Vagina (tissue), 2 donors: ENCODE data around the gene TTC33. TPM values are rescaled to one million over a fixed set of nuclear protein-coding genes. Genes with fewer than 3 reads are reported as not detected.

ENCODE experiments used
- DNase-seq, 2 donors: peaks; one replicate each; pipeline ENCODE4 v3.0.0-alpha.2; 2017; ENCODE audit errors: extremely low spot score in 2 of 2
- H3K27ac ChIP-seq: fragments of 200-600 bp; sonication (generic); one replicate; pipeline ENCODE4 v1.5.1; 2019
- H3K27me3 ChIP-seq: fragments of 200-600 bp; sonication (generic); one replicate; pipeline ENCODE4 v1.5.1; 2019
- H3K36me3 ChIP-seq, 2 donors: fragments of 200-600 bp; sonication (generic); one replicate each; pipeline ENCODE4 v1.5.1; 2017 to 2019
- H3K4me1 ChIP-seq: fragments of 200-600 bp; sonication (generic); one replicate; pipeline ENCODE4 v1.5.1; 2019
- H3K4me3 ChIP-seq, 2 donors: fragments of 200-600 bp; sonication (generic); 1 replicate in 1 of 2; 2 replicates in 1 of 2; pipeline ENCODE4 v1.5.1; 2016 to 2019
- H3K9me3 ChIP-seq: fragments of 200-600 bp; sonication (generic); one replicate; pipeline ENCODE4 v1.5.1; 2019
- CTCF ChIP-seq, 3 experiments: fragments of 450-650 bp in 2 of 3; fragments of 200-600 bp in 1 of 3; sonication (generic) in 1 of 3; IDR thresholded peaks; one replicate each; pipeline ENCODE4 v1.5.1; 2017 to 2019; ENCODE audit warnings: antibody characterized with exemption in 3 of 3, mild to moderate bottlenecking in 2 of 3, moderate library complexity in 2 of 3
- POLR2A ChIP-seq, 2 donors: fragments of 450-650 bp; IDR thresholded peaks; one replicate each; pipeline ENCODE4 v1.6.1; 2017; ENCODE audit warnings: antibody characterized with exemption in 2 of 2, mild to moderate bottlenecking in 2 of 2, moderate library complexity in 2 of 2
- POLR2AphosphoS5 ChIP-seq, 2 donors: sonication (generic); formaldehyde crosslinking; IDR thresholded peaks; one replicate each; pipeline ENCODE4 v1.9.0; 2017; ENCODE audit warnings: antibody characterized with exemption in 2 of 2, mild to moderate bottlenecking in 2 of 2, low read depth in 1 of 2; ENCODE audit not compliant: insufficient read depth in 1 of 2
- intact Hi-C: fragments of 100-400 bp; cut with DNase I; formaldehyde crosslinking; loops from one replicate; pipeline ENCODE4 v1.15.1; 2023
- total RNA-seq: library from RNA; depleted of rRNA; stranded (reverse); fragments of >200 nt; gene quantifications from one replicate; pipeline ENCODE4 v1.2.3, GENCODE V29; 2016

The TTC33 gene
- total RNA-seq, 1 donor from 2014 or later, result 12.8 TPM

DNA sequence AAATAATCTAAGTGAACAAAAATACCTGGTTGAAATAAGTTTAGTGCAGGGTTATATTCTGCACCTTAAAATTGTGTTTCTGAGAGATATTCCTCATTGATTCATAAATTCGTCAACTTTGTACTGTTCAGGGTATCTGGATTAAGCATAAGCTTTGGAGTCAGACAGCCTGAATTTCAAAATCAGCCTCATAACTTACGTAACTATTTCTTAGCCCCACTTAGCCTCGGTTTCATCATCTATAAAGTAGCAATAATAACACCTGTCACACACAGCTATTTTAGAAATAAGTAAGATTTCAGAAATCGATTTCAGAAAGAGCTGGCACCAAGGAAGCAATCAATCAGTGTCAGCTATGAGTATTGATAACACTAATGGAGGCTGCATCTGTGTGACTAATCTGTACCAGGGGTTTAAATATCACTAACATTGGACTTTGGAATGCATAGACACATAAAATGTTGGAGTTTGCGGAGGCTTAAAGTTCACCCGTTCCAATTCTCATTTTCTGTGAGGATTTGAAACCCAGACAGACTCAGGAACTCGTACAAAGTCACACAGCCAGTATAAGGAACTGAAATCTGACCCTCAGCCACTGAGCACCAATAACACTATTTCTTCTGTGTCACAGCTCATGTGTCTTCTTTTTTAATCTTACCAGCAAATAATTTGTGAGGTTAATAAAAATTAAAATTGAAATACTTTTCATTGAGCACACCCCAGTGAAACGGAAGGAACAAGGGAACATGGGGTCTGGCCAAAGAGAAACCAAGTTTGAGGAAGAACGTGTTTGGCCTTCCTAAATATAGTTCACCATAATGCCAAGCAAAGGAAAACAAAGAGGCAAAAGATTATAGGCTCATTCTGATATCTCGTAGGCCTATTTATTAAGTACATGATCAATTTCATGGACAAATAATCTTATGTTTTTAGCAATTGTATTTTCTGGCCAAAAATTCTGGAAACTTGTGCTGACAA, 270.5 kb downstream of the TTC33 start:
- intact Hi-C loops, result no loop called here
- Histone ChIP-seq H3K4me1 (no peaks in the 10 kb centered on the region), H3K36me3 (no peaks in the 10 kb centered on the region), H3K4me3 (no peak overlapping the region), H3K27ac (no peak overlapping the region), H3K9me3 (no peaks in the 10 kb centered on the region), H3K27me3 (no peaks in the 10 kb centered on the region)
- no peak for DNase-seq
- no peak for TF ChIP-seq CTCF (IDR thresholded peaks at IDR 0.05)
- no peak for TF ChIP-seq POLR2AphosphoS5 (IDR thresholded peaks at IDR 0.05; ENCODE audit: insufficient read depth in 1 of 2, low read depth in 1 of 2)
- TF ChIP-seq POLR2A (IDR thresholded peaks at IDR 0.05), result no peak

GRCh38 chr5:40484495-40484894, 271.3 kb downstream of the TTC33 start:
- Histone ChIP-seq H3K27me3 (no peaks in the 10 kb centered on the region), H3K4me1 (no peaks in the 10 kb centered on the region), H3K4me3 (no peak overlapping the region), H3K27ac (no peak overlapping the region), H3K9me3 (no peaks in the 10 kb centered on the region), H3K36me3 (no peaks in the 10 kb centered on the region)
- TF ChIP-seq POLR2A (IDR thresholded peaks at IDR 0.05) (no peak), CTCF (IDR thresholded peaks at IDR 0.05) (no peak), POLR2AphosphoS5 (IDR thresholded peaks at IDR 0.05; ENCODE audit: insufficient read depth in 1 of 2, low read depth in 1 of 2) (no peak)
- intact Hi-C loops, result no loop called here
- DNase-seq, result no peak

GRCh38 chr5:40483316-40483715, 272.4 kb downstream of the TTC33 start:
- no peaks in the 10 kb centered on the region for H3K27me3 ChIP-seq
- DNase-seq, result no peak
- H3K27ac ChIP-seq, result no peak overlapping the region
- no peaks in the 10 kb centered on the region for H3K4me1 ChIP-seq
- H3K9me3 ChIP-seq, result no peaks in the 10 kb centered on the region
- no peaks in the 10 kb centered on the region for H3K36me3 ChIP-seq
- intact Hi-C loops, result no loop called here
- no peak overlapping the region for H3K4me3 ChIP-seq
- TF ChIP-seq CTCF (IDR thresholded peaks at IDR 0.05) (no peak), POLR2AphosphoS5 (IDR thresholded peaks at IDR 0.05; ENCODE audit: insufficient read depth in 1 of 2, low read depth in 1 of 2) (no peak), POLR2A (IDR thresholded peaks at IDR 0.05) (no peak)

DNA sequence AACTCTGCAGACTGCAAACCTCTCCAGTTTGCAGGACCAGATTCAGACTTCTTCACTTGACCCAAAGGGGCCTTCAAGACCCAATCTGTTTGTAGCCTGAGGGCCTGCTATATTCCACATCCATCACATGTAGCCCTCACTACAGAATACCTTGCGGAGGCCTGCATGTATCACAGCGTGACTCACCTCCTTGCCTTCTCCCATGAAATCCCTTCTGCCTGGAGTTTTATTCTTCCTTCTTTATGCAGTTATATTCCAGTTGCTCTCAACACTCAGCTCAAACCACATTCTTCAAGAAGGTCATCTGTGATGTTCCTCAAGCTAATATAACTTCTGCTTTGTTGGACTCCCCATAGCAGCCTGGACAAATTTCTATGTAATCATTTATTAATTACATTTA, 274.5 kb downstream of the TTC33 start:
- TF ChIP-seq POLR2A (IDR thresholded peaks at IDR 0.05) (no peak), POLR2AphosphoS5 (IDR thresholded peaks at IDR 0.05; ENCODE audit: insufficient read depth in 1 of 2, low read depth in 1 of 2) (no peak), CTCF (IDR thresholded peaks at IDR 0.05) (no peak)
- H3K36me3 ChIP-seq, result no peaks in the 10 kb centered on the region
- no peak for DNase-seq
- no peaks in the 10 kb centered on the region for H3K4me1 ChIP-seq
- H3K9me3 ChIP-seq, result no peaks in the 10 kb centered on the region
- no peaks in the 10 kb centered on the region for H3K27me3 ChIP-seq
- no peak overlapping the region for H3K4me3 ChIP-seq
- no peak overlapping the region for H3K27ac ChIP-seq
- intact Hi-C loops, result no loop called here

DNA sequence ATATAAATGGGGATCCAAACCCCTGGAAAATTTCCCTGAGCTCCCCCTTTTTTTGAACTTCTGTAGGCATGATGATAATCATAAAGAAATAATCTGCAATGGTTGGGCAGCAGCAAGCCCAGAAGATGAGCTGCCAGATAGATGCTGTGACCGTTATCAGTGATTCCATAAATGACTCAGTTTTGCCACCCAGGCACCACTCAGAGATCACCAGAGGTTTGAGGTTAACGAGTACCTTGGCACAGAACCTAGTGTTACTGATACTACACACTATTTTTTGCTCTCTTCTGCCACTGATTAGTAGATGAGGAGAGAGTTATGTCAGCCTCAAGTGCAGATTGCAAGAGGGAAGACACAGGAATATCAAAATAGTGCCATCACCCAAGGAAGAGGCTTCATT, 275.4 kb downstream of the TTC33 start:
- H3K27me3 ChIP-seq, result no peaks in the 10 kb centered on the region
- intact Hi-C loops, result no loop called here

More for the DNA sequence above, 275.4 kb downstream of the TTC33 start:
- no peak for DNase-seq
- TF ChIP-seq POLR2A (IDR thresholded peaks at IDR 0.05) (no peak), CTCF (IDR thresholded peaks at IDR 0.05) (no peak), POLR2AphosphoS5 (IDR thresholded peaks at IDR 0.05; ENCODE audit: insufficient read depth in 1 of 2, low read depth in 1 of 2) (no peak)
- H3K36me3 ChIP-seq, result no peaks in the 10 kb centered on the region
- no peaks in the 10 kb centered on the region for H3K9me3 ChIP-seq
- no peak overlapping the region for H3K27ac ChIP-seq
- H3K4me3 ChIP-seq, result no peak overlapping the region
- no peaks in the 10 kb centered on the region for H3K4me1 ChIP-seq
